ENCODE data around the gene ATAT1. TPM values are rescaled to one million over a fixed set of nuclear protein-coding genes. Genes with fewer than 3 reads are reported as not detected.
"Not testable (repeated sequence)": the region's sequence is repeated elsewhere in the genome, so short reads cannot be mapped to it uniquely, and the experiment has no call there.

The ATAT1 gene
- total RNA-seq, 1 donor from 2014 or later = 11.4 TPM

DNA sequence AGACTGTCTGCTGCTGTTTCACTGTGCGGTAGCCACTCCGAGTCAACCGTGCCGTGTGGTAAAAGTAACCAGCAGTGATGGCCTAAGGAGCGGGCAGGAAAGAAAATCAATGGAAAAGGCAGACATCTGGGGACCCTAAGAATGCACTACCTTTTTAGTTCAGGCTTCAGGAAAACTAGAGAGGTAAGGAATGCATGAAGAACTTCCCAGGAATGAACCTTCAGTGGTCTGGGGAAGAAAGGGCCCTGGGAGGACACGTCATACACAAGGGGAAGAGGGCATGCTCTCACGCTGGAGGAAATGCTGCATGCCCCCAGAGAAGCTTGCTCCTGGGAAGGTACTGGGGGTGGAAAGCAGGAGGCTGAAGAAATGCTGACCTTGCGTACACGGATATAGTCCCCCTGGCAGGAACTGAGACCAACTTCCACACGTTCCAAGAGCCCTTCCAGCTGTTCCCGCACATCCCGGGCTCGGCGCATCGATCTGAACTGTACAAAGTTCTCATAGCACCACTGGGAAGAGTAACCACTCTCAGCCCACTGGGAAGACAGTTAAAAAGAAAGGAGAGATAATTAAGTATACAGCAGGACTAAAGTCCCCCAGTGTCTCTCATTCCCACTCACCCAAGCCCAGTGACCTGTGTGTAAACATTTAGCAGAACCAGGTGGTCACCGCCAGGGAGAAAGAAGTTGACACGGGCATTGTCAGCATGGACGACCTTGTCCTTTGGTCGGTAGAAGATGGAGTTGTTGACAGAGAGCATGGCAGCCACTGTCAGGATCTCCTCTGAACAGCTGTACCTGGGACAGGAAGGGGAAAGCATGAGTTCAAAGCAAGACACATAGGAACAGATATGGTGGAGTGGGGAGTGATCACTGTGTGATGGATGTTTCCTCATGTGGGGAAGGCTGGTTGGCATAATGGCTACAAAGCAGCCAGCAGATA, 28.4 kb downstream of the ATAT1 start:
- H3K27ac Mint-ChIP-seq (ENCODE audit: unreplicated experiment) = no peak overlapping the region
- H3K4me1 Mint-ChIP-seq (ENCODE audit: low read depth) = no peaks in the 10 kb centered on the region
- no peak for DNase-seq (ENCODE audit: low spot score)
- no peaks in the 10 kb centered on the region for H3K27me3 Mint-ChIP-seq (ENCODE audit: low read depth)
- no peaks in the 10 kb centered on the region for H3K9me3 Mint-ChIP-seq (ENCODE audit: low read depth)
- H3K4me3 Mint-ChIP-seq (ENCODE audit: unreplicated experiment) = no peak overlapping the region
- TF ChIP-seq, protein P1, sequence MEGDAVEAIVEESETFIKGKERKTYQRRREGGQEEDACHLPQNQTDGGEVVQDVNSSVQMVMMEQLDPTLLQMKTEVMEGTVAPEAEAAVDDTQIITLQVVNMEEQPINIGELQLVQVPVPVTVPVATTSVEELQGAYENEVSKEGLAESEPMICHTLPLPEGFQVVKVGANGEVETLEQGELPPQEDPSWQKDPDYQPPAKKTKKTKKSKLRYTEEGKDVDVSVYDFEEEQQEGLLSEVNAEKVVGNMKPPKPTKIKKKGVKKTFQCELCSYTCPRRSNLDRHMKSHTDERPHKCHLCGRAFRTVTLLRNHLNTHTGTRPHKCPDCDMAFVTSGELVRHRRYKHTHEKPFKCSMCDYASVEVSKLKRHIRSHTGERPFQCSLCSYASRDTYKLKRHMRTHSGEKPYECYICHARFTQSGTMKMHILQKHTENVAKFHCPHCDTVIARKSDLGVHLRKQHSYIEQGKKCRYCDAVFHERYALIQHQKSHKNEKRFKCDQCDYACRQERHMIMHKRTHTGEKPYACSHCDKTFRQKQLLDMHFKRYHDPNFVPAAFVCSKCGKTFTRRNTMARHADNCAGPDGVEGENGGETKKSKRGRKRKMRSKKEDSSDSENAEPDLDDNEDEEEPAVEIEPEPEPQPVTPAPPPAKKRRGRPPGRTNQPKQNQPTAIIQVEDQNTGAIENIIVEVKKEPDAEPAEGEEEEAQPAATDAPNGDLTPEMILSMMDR (IDR thresholded peaks at IDR 0.05) = no peak
- H3K36me3 Mint-ChIP-seq (ENCODE audit: low read depth) = peaks cover 39% of the 10 kb centered on the region

DNA sequence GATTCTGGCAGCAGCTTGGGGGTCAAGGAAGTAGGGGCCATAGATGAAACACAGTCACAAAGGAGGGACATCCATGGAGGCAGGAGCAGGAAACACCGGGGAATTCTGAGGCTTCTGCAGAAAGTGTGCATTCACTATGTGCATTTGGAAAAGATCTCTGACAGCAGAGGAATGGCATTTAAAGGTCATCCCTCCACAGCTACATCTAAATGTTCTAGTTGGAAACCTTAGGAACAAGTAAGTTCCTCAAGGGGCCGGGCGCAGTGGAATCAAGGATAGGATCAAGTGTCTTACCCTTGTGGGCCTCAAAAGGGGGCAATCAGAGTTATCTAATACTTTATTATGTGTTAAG, 29.0 kb downstream of the ATAT1 start:
- TF ChIP-seq, protein P1 (IDR thresholded peaks at IDR 0.05) = no peak
- Mint-ChIP-seq H3K4me1 (ENCODE audit: low read depth) (no peaks in the 10 kb centered on the region), H3K4me3 (ENCODE audit: unreplicated experiment) (no peak overlapping the region), H3K9me3 (ENCODE audit: low read depth) (no peaks in the 10 kb centered on the region), H3K27me3 (ENCODE audit: low read depth) (no peaks in the 10 kb centered on the region), H3K27ac (ENCODE audit: unreplicated experiment) (no peak overlapping the region), H3K36me3 (ENCODE audit: low read depth) (peaks cover 41% of the 10 kb centered on the region)
- no peak for DNase-seq (ENCODE audit: low spot score)

DNA sequence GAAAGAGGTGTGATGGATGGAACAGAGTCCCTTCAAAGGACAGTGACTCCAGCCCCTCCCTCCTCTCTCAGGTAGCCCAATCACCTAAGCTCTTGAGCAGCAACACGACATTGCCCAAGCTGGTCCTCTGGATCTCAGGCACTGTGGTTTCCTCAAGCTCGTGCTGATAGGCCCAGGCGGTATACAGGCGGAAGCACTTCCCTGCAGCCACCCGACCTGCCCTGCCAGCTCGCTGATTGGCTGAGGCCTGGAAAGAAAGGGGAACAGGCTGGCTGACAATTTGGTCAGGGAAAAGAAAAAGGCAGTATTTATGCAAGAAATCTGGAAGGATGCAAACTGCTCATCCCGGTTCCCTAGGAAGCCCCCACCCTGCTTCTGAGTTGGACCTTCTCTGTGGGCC, 29.8 kb downstream of the ATAT1 start:
- no peaks in the 10 kb centered on the region for H3K9me3 Mint-ChIP-seq (ENCODE audit: low read depth)

DNA sequence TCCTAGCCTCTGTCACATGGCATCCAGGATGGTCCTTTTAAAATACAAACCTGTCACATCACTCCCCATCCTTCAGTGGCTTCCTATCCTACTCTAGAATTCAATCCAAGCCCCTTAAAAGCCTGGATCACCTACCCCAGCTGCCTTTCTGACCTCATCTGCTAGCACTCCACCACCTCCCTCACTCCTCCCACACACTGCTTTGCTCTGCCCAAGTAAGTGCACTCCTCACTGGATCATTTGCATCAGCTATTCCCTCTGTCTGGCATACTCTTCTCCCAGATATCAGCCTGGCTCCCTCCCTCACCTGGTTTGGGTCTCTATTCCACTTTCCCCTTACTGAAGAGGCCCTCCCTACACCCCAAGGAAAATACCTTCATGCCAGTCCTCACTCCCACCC, 30.8 kb downstream of the ATAT1 start:
- TF ChIP-seq, protein P1 (IDR thresholded peaks at IDR 0.05) = no peak
- Mint-ChIP-seq H3K27ac (ENCODE audit: unreplicated experiment) (peak overlapping the region; percentile 78), H3K4me3 (ENCODE audit: unreplicated experiment) (no peak overlapping the region), H3K27me3 (ENCODE audit: low read depth) (no peaks in the 10 kb centered on the region), H3K4me1 (ENCODE audit: low read depth) (no peaks in the 10 kb centered on the region), H3K36me3 (ENCODE audit: low read depth) (peaks cover 46% of the 10 kb centered on the region), H3K9me3 (ENCODE audit: low read depth) (no peaks in the 10 kb centered on the region)
- DNase-seq (ENCODE audit: low spot score) = no peak

More for the DNA sequence above, 29.8 kb downstream of the ATAT1 start:
- Mint-ChIP-seq H3K4me3 (ENCODE audit: unreplicated experiment) (no peak overlapping the region), H3K36me3 (ENCODE audit: low read depth) (peaks cover 42% of the 10 kb centered on the region), H3K4me1 (ENCODE audit: low read depth) (no peaks in the 10 kb centered on the region), H3K27ac (ENCODE audit: unreplicated experiment) (no peak overlapping the region), H3K27me3 (ENCODE audit: low read depth) (no peaks in the 10 kb centered on the region)
- TF ChIP-seq, protein P1 (IDR thresholded peaks at IDR 0.05) = no peak
- DNase-seq (ENCODE audit: low spot score) = no peak

DNA sequence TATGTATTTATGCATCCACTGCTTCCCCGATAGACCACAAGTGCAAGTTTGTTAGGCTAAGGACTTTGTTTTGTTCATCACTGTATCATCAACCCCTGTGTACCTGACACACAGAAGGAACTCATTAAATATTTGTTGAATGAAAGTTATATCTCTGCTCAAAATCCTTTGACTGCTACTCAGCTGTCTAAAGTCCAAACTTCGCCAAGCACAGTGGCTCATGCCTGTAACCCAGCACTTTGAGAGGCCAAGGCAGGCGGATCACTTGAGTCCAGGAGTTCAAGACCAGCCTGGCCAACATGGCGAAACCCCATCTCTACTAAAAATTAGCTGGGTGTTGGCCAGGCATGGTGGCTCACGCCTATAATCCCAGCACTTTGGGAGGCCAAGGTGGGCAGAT, 31.2 kb downstream of the ATAT1 start:
- H3K27me3 Mint-ChIP-seq (ENCODE audit: low read depth); H3K4me3 Mint-ChIP-seq (ENCODE audit: unreplicated experiment); DNase-seq (ENCODE audit: low spot score); H3K9me3 Mint-ChIP-seq (ENCODE audit: low read depth); H3K4me1 Mint-ChIP-seq (ENCODE audit: low read depth); H3K27ac Mint-ChIP-seq (ENCODE audit: unreplicated experiment): not testable (repeated sequence)
- peaks cover 50% of the 10 kb centered on the region for H3K36me3 Mint-ChIP-seq (ENCODE audit: low read depth)

Data from chondrocyte (in vitro differentiated cells).